Activated CD4-positive, alpha-beta T cell treated with anti-CD3 and anti-CD28 coated beads for 36 hours (primary cell): ENCODE results near the gene MBNL2. TPM values are rescaled to one million over a fixed set of nuclear protein-coding genes. Genes with fewer than 3 reads are reported as not detected.

Experiments used
- ATAC-seq: fragments of 200-7000 bp; cut with Tn5 transposase; one replicate; pipeline ENCODE4 v1.10.0; 2021; ENCODE audit warnings: mild to moderate bottlenecking, moderate library complexity
- CTCF ChIA-PET: fragments of 350-600 bp; sonication (Branson Sonifier 250); formaldehyde crosslinking; loops from one replicate; lab custom pipeline; 2021; ENCODE audit warnings: antibody characterized with exemption; lab: Charles Lee
- POLR2A ChIA-PET: fragments of 350-600 bp; sonication (Branson Sonifier 250); formaldehyde crosslinking; loops from one replicate; lab custom pipeline; 2021; ENCODE audit warnings: antibody characterized with exemption, inconsistent platforms; lab: Charles Lee
- DNase-seq: peaks from one replicate; pipeline ENCODE4 v3.0.0-alpha.2; 2020
- H3K27ac Mint-ChIP-seq: one replicate; pipeline ENCODE4 v1.8.0; 2021; ENCODE audit warnings: mixed read lengths
- H3K27me3 Mint-ChIP-seq: one replicate; pipeline ENCODE4 v1.8.0; 2021; ENCODE audit warnings: mixed read lengths
- H3K36me3 Mint-ChIP-seq: one replicate; pipeline ENCODE4 v1.8.0; 2021; ENCODE audit warnings: low read depth, mixed read lengths
- H3K4me1 Mint-ChIP-seq: one replicate; pipeline ENCODE4 v1.8.0; 2021; ENCODE audit warnings: mixed read lengths
- H3K4me3 Mint-ChIP-seq: one replicate; pipeline ENCODE4 v1.8.0; 2021; ENCODE audit warnings: mild to moderate bottlenecking, moderate library complexity, mixed read lengths
- H3K9me3 Mint-ChIP-seq: one replicate; pipeline ENCODE4 v1.8.0; 2021; ENCODE audit warnings: low read depth, mixed read lengths
- intact Hi-C, 2 experiments: fragments of 100-400 bp; cut with DNase I in 1 of 2; cut with micrococcal nuclease in 1 of 2; formaldehyde crosslinking; loops; one replicate each; pipeline versions ENCODE4 v1.14.2 to v1.15.1; 2022 to 2024; cut with DNase I, micrococcal nuclease
- total RNA-seq, 2 experiments: library from RNA; stranded (reverse); gene quantifications; one replicate each; pipeline ENCODE4 v1.2.3, GENCODE V29; 2021

The MBNL2 gene
- total RNA-seq, 2 experiments from 2014 or later = 16.7 to 24.5 TPM

GRCh38 chr13:97317933-97318332, 95.8 kb downstream of the MBNL2 start:
- Mint-ChIP-seq H3K4me3 (no peak overlapping the region), H3K27me3 (no peaks in the 10 kb centered on the region), H3K36me3 (peaks cover 7% of the 10 kb centered on the region), H3K4me1 (no peaks in the 10 kb centered on the region), H3K27ac (no peak overlapping the region), H3K9me3 (no peaks in the 10 kb centered on the region)
- DNase-seq = no peak
- CTCF ChIA-PET = interaction anchor here (1.4 to 1.6 kb wide), 2 partner anchors 44 to 207 kb away, joined by 3 to 5 read pairs; no protein-coding TSS in a partner anchor
- ATAC-seq = no peak
- POLR2A ChIA-PET = no interaction called here
- intact Hi-C loops = no loop called here

GRCh38 chr13:97318532-97318931, 96.4 kb downstream of the MBNL2 start:
- H3K4me1 Mint-ChIP-seq = no peaks in the 10 kb centered on the region
- no peaks in the 10 kb centered on the region for H3K27me3 Mint-ChIP-seq
- DNase-seq = no peak
- ATAC-seq = no peak
- no peaks in the 10 kb centered on the region for H3K9me3 Mint-ChIP-seq
- intact Hi-C loops = no loop called here
- H3K4me3 Mint-ChIP-seq = no peak overlapping the region
- POLR2A ChIA-PET = no interaction called here
- peaks cover 7% of the 10 kb centered on the region for H3K36me3 Mint-ChIP-seq
- H3K27ac Mint-ChIP-seq = no peak overlapping the region
- CTCF ChIA-PET = interaction anchor here (1.4 to 1.6 kb wide), 2 partner anchors 43 to 208 kb away, joined by 3 to 5 read pairs; no protein-coding TSS in a partner anchor

- CTCF ChIA-PET = interaction anchor here (0.6 to 1.6 kb wide), 3 partner anchors 42 to 347 kb away, joined by 3 to 5 read pairs (median 3); no protein-coding TSS in a partner anchor
- ATAC-seq = no peak
Measured at GRCh38 chr13:97319113-97319720, 97.1 kb downstream of the MBNL2 start.

GRCh38 chr13:97321101-97321500, 99.0 kb downstream of the MBNL2 start:
- Mint-ChIP-seq H3K27ac (no peak overlapping the region), H3K4me3 (no peak overlapping the region), H3K9me3 (no peaks in the 10 kb centered on the region), H3K27me3 (no peaks in the 10 kb centered on the region), H3K36me3 (peaks cover 3% of the 10 kb centered on the region), H3K4me1 (no peaks in the 10 kb centered on the region)
- ATAC-seq (no peak), DNase-seq (no peak)
- intact Hi-C loops = no loop called here
- POLR2A ChIA-PET = no interaction called here
- CTCF ChIA-PET = no interaction called here

More at GRCh38 chr13:97319113-97319720, 97.1 kb downstream of the MBNL2 start:
- H3K4me3 Mint-ChIP-seq = no peak overlapping the region
- intact Hi-C loops = no loop called here
- H3K27ac Mint-ChIP-seq = no peak overlapping the region
- POLR2A ChIA-PET = no interaction called here
- H3K36me3 Mint-ChIP-seq = peaks cover 7% of the 10 kb centered on the region
- no peaks in the 10 kb centered on the region for H3K27me3 Mint-ChIP-seq
- H3K9me3 Mint-ChIP-seq = no peaks in the 10 kb centered on the region
- no peak for DNase-seq
- H3K4me1 Mint-ChIP-seq = no peaks in the 10 kb centered on the region

- H3K27me3 Mint-ChIP-seq = no peaks in the 10 kb centered on the region
- no peak for DNase-seq
- CTCF ChIA-PET = interaction anchor here (1.5 kb wide), 1 partner anchor 12 kb away, joined by 3 read pairs; no protein-coding TSS in a partner anchor
- ATAC-seq = no peak
- peaks cover 1% of the 10 kb centered on the region for H3K4me1 Mint-ChIP-seq
- H3K27ac Mint-ChIP-seq = no peak overlapping the region
- POLR2A ChIA-PET = no interaction called here
- H3K4me3 Mint-ChIP-seq = no peak overlapping the region
- no peaks in the 10 kb centered on the region for H3K9me3 Mint-ChIP-seq
- intact Hi-C loops = no loop called here
- peaks cover under 1% of the 10 kb centered on the region for H3K36me3 Mint-ChIP-seq
Measured at GRCh38 chr13:97321616-97322321, 99.6 kb downstream of the MBNL2 start.

GRCh38 chr13:97322740-97323342, 100.7 kb downstream of the MBNL2 start:
- DNase-seq = no peak
- H3K27ac Mint-ChIP-seq = no peak overlapping the region
- intact Hi-C loops = no loop called here
- H3K4me1 Mint-ChIP-seq = peaks cover 10% of the 10 kb centered on the region
- ChIA-PET CTCF (interaction anchor here (0.6 to 1.5 kb wide), 3 partner anchors 8 to 92 kb away, joined by 3 read pairs; no protein-coding TSS in a partner anchor), POLR2A (no interaction called here)
- H3K9me3 Mint-ChIP-seq = no peaks in the 10 kb centered on the region
- no peaks in the 10 kb centered on the region for H3K36me3 Mint-ChIP-seq
- H3K4me3 Mint-ChIP-seq = no peak overlapping the region
- ATAC-seq = no peak
- no peaks in the 10 kb centered on the region for H3K27me3 Mint-ChIP-seq

GRCh38 chr13:97324115-97324514, 102.0 kb downstream of the MBNL2 start:
- no peak overlapping the region for H3K4me3 Mint-ChIP-seq
- ChIA-PET POLR2A (no interaction called here), CTCF (no interaction called here)
- H3K9me3 Mint-ChIP-seq = no peaks in the 10 kb centered on the region
- no peak overlapping the region for H3K27ac Mint-ChIP-seq
- peaks cover 10% of the 10 kb centered on the region for H3K4me1 Mint-ChIP-seq
- DNase-seq (no peak), ATAC-seq (no peak)
- no peaks in the 10 kb centered on the region for H3K36me3 Mint-ChIP-seq
- H3K27me3 Mint-ChIP-seq = no peaks in the 10 kb centered on the region
- intact Hi-C loops = no loop called here

- intact Hi-C loops = no loop called here
- ChIA-PET POLR2A (no interaction called here), CTCF (interaction anchor here (0.9 kb wide), 1 partner anchor 216 kb away, joined by 3 read pairs; no protein-coding TSS in a partner anchor)
- H3K27me3 Mint-ChIP-seq = no peaks in the 10 kb centered on the region
- DNase-seq = no peak
- no peak overlapping the region for H3K4me3 Mint-ChIP-seq
- H3K27ac Mint-ChIP-seq = no peak overlapping the region
- H3K4me1 Mint-ChIP-seq = peaks cover 10% of the 10 kb centered on the region
- no peaks in the 10 kb centered on the region for H3K9me3 Mint-ChIP-seq
- ATAC-seq = no peak
- no peaks in the 10 kb centered on the region for H3K36me3 Mint-ChIP-seq
Measured at GRCh38 chr13:97325738-97326137, 103.6 kb downstream of the MBNL2 start.

GRCh38 chr13:97327086-97327485, 105.0 kb downstream of the MBNL2 start:
- POLR2A ChIA-PET = no interaction called here

GRCh38 chr13:97327506-97328221, 105.5 kb downstream of the MBNL2 start:
- intact Hi-C loops = no loop called here
- H3K9me3 Mint-ChIP-seq = no peaks in the 10 kb centered on the region
- no peaks in the 10 kb centered on the region for H3K36me3 Mint-ChIP-seq
- H3K27me3 Mint-ChIP-seq = no peaks in the 10 kb centered on the region
- POLR2A ChIA-PET = no interaction called here
- ATAC-seq = no peak
- no peak for DNase-seq
- no peak overlapping the region for H3K4me3 Mint-ChIP-seq
- CTCF ChIA-PET = interaction anchor here (0.9 to 1.3 kb wide), 2 partner anchors 8 to 32 kb away, joined by 3 read pairs; no protein-coding TSS in a partner anchor
- peaks cover 10% of the 10 kb centered on the region for H3K4me1 Mint-ChIP-seq
- H3K27ac Mint-ChIP-seq = no peak overlapping the region

More at GRCh38 chr13:97327086-97327485, 105.0 kb downstream of the MBNL2 start:
- H3K4me1 Mint-ChIP-seq = peaks cover 10% of the 10 kb centered on the region
- CTCF ChIA-PET = interaction anchor here (0.9 to 1.3 kb wide), 2 partner anchors 8 to 32 kb away, joined by 3 read pairs; no protein-coding TSS in a partner anchor
- no peak for DNase-seq
- H3K9me3 Mint-ChIP-seq = no peaks in the 10 kb centered on the region
- H3K27ac Mint-ChIP-seq = no peak overlapping the region
- intact Hi-C loops = no loop called here
- no peak for ATAC-seq
- no peaks in the 10 kb centered on the region for H3K36me3 Mint-ChIP-seq
- H3K4me3 Mint-ChIP-seq = no peak overlapping the region
- H3K27me3 Mint-ChIP-seq = no peaks in the 10 kb centered on the region

GRCh38 chr13:97328222-97328790, 106.2 kb downstream of the MBNL2 start:
- no peak overlapping the region for H3K27ac Mint-ChIP-seq
- H3K4me1 Mint-ChIP-seq = peaks cover 11% of the 10 kb centered on the region
- no peaks in the 10 kb centered on the region for H3K9me3 Mint-ChIP-seq
- H3K4me3 Mint-ChIP-seq = no peak overlapping the region
- no peaks in the 10 kb centered on the region for H3K36me3 Mint-ChIP-seq
- no peak for ATAC-seq
- no peak for DNase-seq
- H3K27me3 Mint-ChIP-seq = no peaks in the 10 kb centered on the region
- intact Hi-C loops = no loop called here
- ChIA-PET CTCF (interaction anchor here (0.9 kb wide), 1 partner anchor 31 kb away, joined by 3 read pairs; no protein-coding TSS in a partner anchor), POLR2A (no interaction called here)
